HG03196 (cell line): Measurements from ENCODE around the gene DPCD.

Experiments
- ATAC-seq: cut with Tn5 transposase; IDR thresholded peaks from one replicate; pipeline ENCODE4 v1.9.1; 2021; ENCODE audit not compliant: unreplicated experiment

Gene DPCD

GRCh38 chr10:101567165-101568006 lies 20.7 kb upstream of the DPCD start:
- no peak for ATAC-seq

GRCh38 chr10:101568054-101568745 lies 19.9 kb upstream of the DPCD start:
- no peak for ATAC-seq

GRCh38 chr10:101569323-101569621 lies 18.8 kb upstream of the DPCD start:
- no peak for ATAC-seq

GRCh38 chr10:101569622-101570427 lies 18.3 kb upstream of the DPCD start:
- peak; percentile 68 for ATAC-seq

GRCh38 chr10:101570428-101571270 lies 17.5 kb upstream of the DPCD start:
- peak; percentile 21 for ATAC-seq

GRCh38 chr10:101571271-101571925 lies 16.7 kb upstream of the DPCD start:
- ATAC-seq = no peak

GRCh38 chr10:101572126-101572525 lies 16.0 kb upstream of the DPCD start:
- no peak for ATAC-seq

- no peak for ATAC-seq
Measured at GRCh38 chr10:101572785-101573184, 15.3 kb upstream of the DPCD start.

GRCh38 chr10:101573885-101574753 lies 14.0 kb upstream of the DPCD start:
- ATAC-seq = no peak

GRCh38 chr10:101575091-101575490 lies 13.0 kb upstream of the DPCD start:
- no peak for ATAC-seq

GRCh38 chr10:101575580-101576210 lies 12.4 kb upstream of the DPCD start:
- no peak for ATAC-seq

- ATAC-seq = no peak
Measured at GRCh38 chr10:101576211-101576863, 11.8 kb upstream of the DPCD start.

- no peak for ATAC-seq
Measured at GRCh38 chr10:101577121-101577871, 10.8 kb upstream of the DPCD start.

- ATAC-seq = no peak
Measured at GRCh38 chr10:101578192-101578591, 9.9 kb upstream of the DPCD start.

GRCh38 chr10:101578803-101579515 lies 9.2 kb upstream of the DPCD start:
- ATAC-seq = no peak

- no peak for ATAC-seq
Measured at GRCh38 chr10:101579516-101579870, 8.6 kb upstream of the DPCD start.
